ENCODE data around the gene FERD3L. TPM values are rescaled to one million over a fixed set of nuclear protein-coding genes. Genes with fewer than 3 reads are reported as not detected.

FERD3L gene
- total and polyA plus RNA-seq, 3 donors from 2014 or later, result not detected

- no peak for TF ChIP-seq POLR2A (IDR thresholded peaks at IDR 0.05)
- TF ChIP-seq, protein P1, sequence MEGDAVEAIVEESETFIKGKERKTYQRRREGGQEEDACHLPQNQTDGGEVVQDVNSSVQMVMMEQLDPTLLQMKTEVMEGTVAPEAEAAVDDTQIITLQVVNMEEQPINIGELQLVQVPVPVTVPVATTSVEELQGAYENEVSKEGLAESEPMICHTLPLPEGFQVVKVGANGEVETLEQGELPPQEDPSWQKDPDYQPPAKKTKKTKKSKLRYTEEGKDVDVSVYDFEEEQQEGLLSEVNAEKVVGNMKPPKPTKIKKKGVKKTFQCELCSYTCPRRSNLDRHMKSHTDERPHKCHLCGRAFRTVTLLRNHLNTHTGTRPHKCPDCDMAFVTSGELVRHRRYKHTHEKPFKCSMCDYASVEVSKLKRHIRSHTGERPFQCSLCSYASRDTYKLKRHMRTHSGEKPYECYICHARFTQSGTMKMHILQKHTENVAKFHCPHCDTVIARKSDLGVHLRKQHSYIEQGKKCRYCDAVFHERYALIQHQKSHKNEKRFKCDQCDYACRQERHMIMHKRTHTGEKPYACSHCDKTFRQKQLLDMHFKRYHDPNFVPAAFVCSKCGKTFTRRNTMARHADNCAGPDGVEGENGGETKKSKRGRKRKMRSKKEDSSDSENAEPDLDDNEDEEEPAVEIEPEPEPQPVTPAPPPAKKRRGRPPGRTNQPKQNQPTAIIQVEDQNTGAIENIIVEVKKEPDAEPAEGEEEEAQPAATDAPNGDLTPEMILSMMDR (IDR thresholded peaks at IDR 0.05), result no peak
- Histone ChIP-seq H3K4me1 (no peaks in the 10 kb centered on the region), H3K27me3 (no peaks in the 10 kb centered on the region), H3K27ac (no peak overlapping the region), H3K4me3 (no peak overlapping the region), H3K9me3 (no peaks in the 10 kb centered on the region), H3K36me3 (ENCODE audit: low read depth, missing control alignments) (no peaks in the 10 kb centered on the region)
- WGBS, 2 donors, result 69 to 89% methylated on average over 1 of the region's 1 CpG
- intact Hi-C loops (cut with DNase I; ENCODE audit: low total_unique reads), result no loop called here
- no peak for DNase-seq
Observed at GRCh38 chr7:19128856-19129255, 16.4 kb downstream of the FERD3L start.

- Histone ChIP-seq H3K36me3 (ENCODE audit: low read depth, missing control alignments) (no peaks in the 10 kb centered on the region), H3K4me1 (peaks cover 9% of the 10 kb centered on the region), H3K9me3 (no peaks in the 10 kb centered on the region), H3K27ac (no peak overlapping the region), H3K27me3 (no peaks in the 10 kb centered on the region), H3K4me3 (no peak overlapping the region)
- TF ChIP-seq, protein P1 (IDR thresholded peaks at IDR 0.05), result peak; percentile 43 to 55 (median 47)
- no peak for TF ChIP-seq POLR2A (IDR thresholded peaks at IDR 0.05)
- 50 to 51% methylated on average over 2 of the region's 2 CpGs for WGBS, 2 donors
- intact Hi-C loops (cut with DNase I; ENCODE audit: low total_unique reads), result no loop called here
- DNase-seq, result no peak
Observed at GRCh38 chr7:19121977-19122588, 23.1 kb downstream of the FERD3L start.

DNA sequence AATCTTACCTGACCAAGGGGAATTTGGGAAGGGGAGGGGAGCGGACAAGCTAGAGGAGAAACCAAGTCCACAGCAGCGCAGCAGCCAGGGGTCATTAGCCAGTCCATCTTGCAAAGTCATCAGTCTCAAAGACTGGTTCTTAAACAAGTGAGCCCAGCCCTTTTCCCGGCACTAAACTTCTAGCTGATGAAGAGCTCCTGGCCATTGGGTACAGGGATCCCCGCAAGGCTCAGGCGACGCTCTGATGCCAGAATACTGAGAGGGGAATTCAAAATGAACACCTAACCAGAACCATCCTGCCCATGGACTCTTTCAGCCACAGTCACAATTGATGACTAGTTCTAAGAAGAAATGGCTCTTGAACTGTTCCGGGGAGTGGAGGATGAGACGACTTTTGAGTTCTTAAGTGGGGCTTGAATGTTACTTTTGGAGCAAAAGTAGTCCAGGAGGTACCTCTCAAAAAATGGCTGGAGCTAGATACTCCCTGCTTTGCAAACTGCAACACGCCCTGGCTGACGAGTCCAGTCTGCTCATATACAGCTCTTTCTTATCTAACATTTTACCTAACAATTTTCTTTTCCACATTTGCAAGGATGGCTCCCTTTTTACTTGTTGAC is 25.2 kb downstream of the FERD3L start:
- intact Hi-C loops (cut with DNase I; ENCODE audit: low total_unique reads), result no loop called here
- 38 to 40% methylated on average over 10 of the region's 10 CpGs for WGBS, 2 donors

DNA sequence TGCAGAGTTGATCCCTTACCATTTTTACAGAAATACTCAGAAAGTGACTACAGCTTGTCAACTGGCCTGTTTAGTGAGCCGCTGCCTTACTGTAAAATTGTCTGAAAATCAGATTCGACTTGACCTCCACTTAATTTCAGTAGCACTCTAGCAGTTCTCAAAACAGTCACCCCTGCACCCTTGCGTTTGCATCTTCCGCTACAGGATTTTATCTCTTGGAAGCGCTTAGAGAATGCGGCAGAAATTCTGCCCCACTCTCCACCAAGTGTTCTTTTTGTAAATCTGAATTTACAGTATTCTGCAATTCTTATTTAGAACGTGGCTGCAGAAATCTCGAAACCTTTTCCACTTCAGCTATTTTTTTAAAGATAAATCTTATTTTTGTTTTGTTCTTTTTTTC is 25.8 kb downstream of the FERD3L start:
- peaks cover 9% of the 10 kb centered on the region for H3K4me1 ChIP-seq
- no peak for DNase-seq
- no peaks in the 10 kb centered on the region for H3K36me3 ChIP-seq (ENCODE audit: low read depth, missing control alignments)
- H3K27me3 ChIP-seq, result no peaks in the 10 kb centered on the region
- no peak for TF ChIP-seq POLR2A (IDR thresholded peaks at IDR 0.05)
- TF ChIP-seq, protein P1 (IDR thresholded peaks at IDR 0.05), result no peak
- no peak overlapping the region for H3K27ac ChIP-seq
- H3K4me3 ChIP-seq, result no peak overlapping the region
- intact Hi-C loops (cut with DNase I; ENCODE audit: low total_unique reads), result no loop called here
- no peaks in the 10 kb centered on the region for H3K9me3 ChIP-seq
- 45 to 52% methylated on average over 8 of the region's 8 CpGs for WGBS, 2 donors

More for the DNA sequence above, 25.2 kb downstream of the FERD3L start:
- DNase-seq, result no peak
- Histone ChIP-seq H3K27me3 (no peaks in the 10 kb centered on the region), H3K4me3 (no peak overlapping the region), H3K9me3 (no peaks in the 10 kb centered on the region), H3K4me1 (peaks cover 9% of the 10 kb centered on the region), H3K27ac (no peak overlapping the region), H3K36me3 (ENCODE audit: low read depth, missing control alignments) (no peaks in the 10 kb centered on the region)
- TF ChIP-seq, protein P1 (IDR thresholded peaks at IDR 0.05), result no peak
- no peak for TF ChIP-seq POLR2A (IDR thresholded peaks at IDR 0.05)
